Ishikawa (cell line): Measurements from ENCODE around the gene SNX21.

Source experiments
- CREB1 ChIP-seq: IDR thresholded peaks from 2 replicates; pipeline ENCODE4 v1.6.1; 2012; ENCODE audit warnings: low read depth
- EP300 ChIP-seq: IDR thresholded peaks from 2 replicates; pipeline ENCODE4 v1.6.1; 2012; ENCODE audit warnings: borderline replicate concordance
- FOXM1 ChIP-seq: IDR thresholded peaks from 2 replicates; pipeline ENCODE4 v1.6.1; 2012; ENCODE audit warnings: low read depth, borderline replicate concordance
- MAX ChIP-seq: IDR thresholded peaks from 2 replicates; pipeline ENCODE4 v1.6.1; 2012
- REST ChIP-seq: IDR thresholded peaks from 2 replicates; pipeline ENCODE4 v1.6.1; 2012; ENCODE audit warnings: low read depth, mild to moderate bottlenecking
- TEAD4 ChIP-seq: IDR thresholded peaks from 2 replicates; pipeline ENCODE4 v1.6.1; 2012

GRCh38 chr20:45813006-45813340 lies 20.6 kb upstream of the SNX21 start:
- TF ChIP-seq MAX (no peak), EP300 (no peak), FOXM1 (no peak), CREB1 (no peak), REST (no peak), TEAD4 (no peak)
